ENCODE results near the gene ATRNL1. TPM values are rescaled to one million over a fixed set of nuclear protein-coding genes. Genes with fewer than 3 reads are reported as not detected.

Gene ATRNL1
- polyA plus RNA-seq, 1 donor from 2014 or later: 47.8 TPM

DNA sequence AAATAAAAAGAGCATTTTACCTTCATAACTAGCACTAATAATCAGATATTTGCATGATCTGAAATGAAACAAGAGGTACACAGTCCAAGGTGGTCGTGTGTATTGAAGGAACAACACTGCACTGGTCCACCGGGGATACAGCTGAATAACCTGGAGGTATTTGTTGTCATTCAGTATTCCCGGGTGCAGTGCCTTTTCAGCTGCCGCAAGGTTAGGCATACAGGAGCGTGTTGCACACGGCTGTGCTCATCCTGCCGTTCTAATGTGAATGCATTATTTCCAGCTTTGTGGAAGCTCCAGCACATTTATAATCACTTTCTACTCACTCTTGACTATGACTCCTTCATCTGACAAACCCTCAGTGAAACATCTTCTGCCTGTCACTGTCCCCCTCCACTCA is 802.0 kb downstream of the ATRNL1 start:
- H2AFZ ChIP-seq (ENCODE audit: low read depth, low read length): no peak overlapping the region
- H3K27me3 ChIP-seq (ENCODE audit: insufficient read depth, low read depth, low read length): no peaks in the 10 kb centered on the region
- no peak overlapping the region for H3K4me3 ChIP-seq (ENCODE audit: low read length)
- H3K9ac ChIP-seq (ENCODE audit: low read length): no peak overlapping the region
- no peaks in the 10 kb centered on the region for H3K79me2 ChIP-seq (replicated peaks; ENCODE audit: insufficient read depth, low read length)
- no peaks in the 10 kb centered on the region for H3K36me3 ChIP-seq (ENCODE audit: insufficient read depth, low read length)
- no peaks in the 10 kb centered on the region for H4K20me1 ChIP-seq (ENCODE audit: insufficient read depth)
- no peaks in the 10 kb centered on the region for H3K9me2 ChIP-seq (ENCODE audit: insufficient read depth, low read length)
- H3K4me2 ChIP-seq (ENCODE audit: low read length): no peak overlapping the region
- no peaks in the 10 kb centered on the region for H3F3A ChIP-seq (ENCODE audit: insufficient read depth, low read length, poor library complexity, severe bottlenecking)
- TF ChIP-seq, protein P1, sequence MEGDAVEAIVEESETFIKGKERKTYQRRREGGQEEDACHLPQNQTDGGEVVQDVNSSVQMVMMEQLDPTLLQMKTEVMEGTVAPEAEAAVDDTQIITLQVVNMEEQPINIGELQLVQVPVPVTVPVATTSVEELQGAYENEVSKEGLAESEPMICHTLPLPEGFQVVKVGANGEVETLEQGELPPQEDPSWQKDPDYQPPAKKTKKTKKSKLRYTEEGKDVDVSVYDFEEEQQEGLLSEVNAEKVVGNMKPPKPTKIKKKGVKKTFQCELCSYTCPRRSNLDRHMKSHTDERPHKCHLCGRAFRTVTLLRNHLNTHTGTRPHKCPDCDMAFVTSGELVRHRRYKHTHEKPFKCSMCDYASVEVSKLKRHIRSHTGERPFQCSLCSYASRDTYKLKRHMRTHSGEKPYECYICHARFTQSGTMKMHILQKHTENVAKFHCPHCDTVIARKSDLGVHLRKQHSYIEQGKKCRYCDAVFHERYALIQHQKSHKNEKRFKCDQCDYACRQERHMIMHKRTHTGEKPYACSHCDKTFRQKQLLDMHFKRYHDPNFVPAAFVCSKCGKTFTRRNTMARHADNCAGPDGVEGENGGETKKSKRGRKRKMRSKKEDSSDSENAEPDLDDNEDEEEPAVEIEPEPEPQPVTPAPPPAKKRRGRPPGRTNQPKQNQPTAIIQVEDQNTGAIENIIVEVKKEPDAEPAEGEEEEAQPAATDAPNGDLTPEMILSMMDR (IDR thresholded peaks at IDR 0.05; ENCODE audit: poor library complexity, severe bottlenecking): no peak
- TF ChIP-seq POLR2AphosphoS5 (IDR thresholded peaks at IDR 0.05) (no peak), EP300 (conservative IDR thresholded peaks at IDR 0.05; ENCODE audit: poor library complexity, severe bottlenecking) (peak; percentile 31)
- TF ChIP-seq, protein P2, sequence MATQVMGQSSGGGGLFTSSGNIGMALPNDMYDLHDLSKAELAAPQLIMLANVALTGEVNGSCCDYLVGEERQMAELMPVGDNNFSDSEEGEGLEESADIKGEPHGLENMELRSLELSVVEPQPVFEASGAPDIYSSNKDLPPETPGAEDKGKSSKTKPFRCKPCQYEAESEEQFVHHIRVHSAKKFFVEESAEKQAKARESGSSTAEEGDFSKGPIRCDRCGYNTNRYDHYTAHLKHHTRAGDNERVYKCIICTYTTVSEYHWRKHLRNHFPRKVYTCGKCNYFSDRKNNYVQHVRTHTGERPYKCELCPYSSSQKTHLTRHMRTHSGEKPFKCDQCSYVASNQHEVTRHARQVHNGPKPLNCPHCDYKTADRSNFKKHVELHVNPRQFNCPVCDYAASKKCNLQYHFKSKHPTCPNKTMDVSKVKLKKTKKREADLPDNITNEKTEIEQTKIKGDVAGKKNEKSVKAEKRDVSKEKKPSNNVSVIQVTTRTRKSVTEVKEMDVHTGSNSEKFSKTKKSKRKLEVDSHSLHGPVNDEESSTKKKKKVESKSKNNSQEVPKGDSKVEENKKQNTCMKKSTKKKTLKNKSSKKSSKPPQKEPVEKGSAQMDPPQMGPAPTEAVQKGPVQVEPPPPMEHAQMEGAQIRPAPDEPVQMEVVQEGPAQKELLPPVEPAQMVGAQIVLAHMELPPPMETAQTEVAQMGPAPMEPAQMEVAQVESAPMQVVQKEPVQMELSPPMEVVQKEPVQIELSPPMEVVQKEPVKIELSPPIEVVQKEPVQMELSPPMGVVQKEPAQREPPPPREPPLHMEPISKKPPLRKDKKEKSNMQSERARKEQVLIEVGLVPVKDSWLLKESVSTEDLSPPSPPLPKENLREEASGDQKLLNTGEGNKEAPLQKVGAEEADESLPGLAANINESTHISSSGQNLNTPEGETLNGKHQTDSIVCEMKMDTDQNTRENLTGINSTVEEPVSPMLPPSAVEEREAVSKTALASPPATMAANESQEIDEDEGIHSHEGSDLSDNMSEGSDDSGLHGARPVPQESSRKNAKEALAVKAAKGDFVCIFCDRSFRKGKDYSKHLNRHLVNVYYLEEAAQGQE (IDR thresholded peaks at IDR 0.05; ENCODE audit: borderline replicate concordance): peak; percentile 74
- H3K9me3 ChIP-seq (ENCODE audit: low read length): no peaks in the 10 kb centered on the region
- H3K27ac ChIP-seq (ENCODE audit: low read length): no peak overlapping the region

DNA sequence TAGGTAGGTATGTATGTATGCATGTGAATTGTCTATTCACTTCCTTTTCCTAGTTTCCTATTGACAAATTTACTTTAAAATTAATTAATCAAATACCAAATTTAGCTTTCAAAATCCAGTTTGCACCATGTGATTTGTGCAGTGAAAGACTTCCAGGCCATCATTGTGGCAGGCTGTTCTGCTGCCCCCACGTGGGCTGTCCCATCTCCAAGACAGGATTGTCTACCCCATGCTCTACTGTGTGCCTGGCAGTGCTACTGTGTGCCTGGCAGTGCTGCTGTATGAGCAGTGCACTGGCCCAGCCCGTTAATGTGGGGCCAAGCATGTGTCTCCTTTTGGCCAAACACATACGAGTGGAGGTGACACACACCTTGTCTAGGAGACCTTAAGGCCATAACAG is 805.1 kb downstream of the ATRNL1 start:
- no peaks in the 10 kb centered on the region for H3K79me2 ChIP-seq (replicated peaks; ENCODE audit: insufficient read depth, low read length)
- H3K9me2 ChIP-seq (ENCODE audit: insufficient read depth, low read length): no peaks in the 10 kb centered on the region
- H3K9ac ChIP-seq (ENCODE audit: low read length): no peak overlapping the region
- no peak overlapping the region for H3K4me3 ChIP-seq (ENCODE audit: low read length)
- no peaks in the 10 kb centered on the region for H3K27me3 ChIP-seq (ENCODE audit: insufficient read depth, low read depth, low read length)
- TF ChIP-seq MXI1 (conservative IDR thresholded peaks at IDR 0.05; ENCODE audit: poor library complexity, severe bottlenecking): no peak
- no peak for TF ChIP-seq RAD21 (conservative IDR thresholded peaks at IDR 0.05)
- no peak for TF ChIP-seq SMC3 (conservative IDR thresholded peaks at IDR 0.05; ENCODE audit: poor library complexity)
- TF ChIP-seq EP300 (conservative IDR thresholded peaks at IDR 0.05; ENCODE audit: poor library complexity, severe bottlenecking): no peak
- TF ChIP-seq, protein P1 (IDR thresholded peaks at IDR 0.05; ENCODE audit: poor library complexity, severe bottlenecking): no peak
- no peak for TF ChIP-seq POLR2AphosphoS5 (IDR thresholded peaks at IDR 0.05)
- no peak for TF ChIP-seq EZH2 (IDR thresholded peaks at IDR 0.05; ENCODE audit: borderline replicate concordance, insufficient read depth, low read length, poor library complexity, severe bottlenecking)
- TF ChIP-seq, protein P2 (IDR thresholded peaks at IDR 0.05; ENCODE audit: borderline replicate concordance): no peak
- TF ChIP-seq TAF1 (IDR thresholded peaks at IDR 0.05; ENCODE audit: low read depth): no peak
- H3K36me3 ChIP-seq (ENCODE audit: insufficient read depth, low read length): no peaks in the 10 kb centered on the region
- H4K20me1 ChIP-seq (ENCODE audit: insufficient read depth): no peaks in the 10 kb centered on the region
- no peaks in the 10 kb centered on the region for H3K9me3 ChIP-seq (ENCODE audit: low read length)
- no peak overlapping the region for H2AFZ ChIP-seq (ENCODE audit: low read depth, low read length)
- no peak overlapping the region for H3K4me2 ChIP-seq (ENCODE audit: low read length)
- no peaks in the 10 kb centered on the region for H3F3A ChIP-seq (ENCODE audit: insufficient read depth, low read length, poor library complexity, severe bottlenecking)
- H3K27ac ChIP-seq (ENCODE audit: low read length): no peak overlapping the region
